WTC11 (cell line): ENCODE data around the gene VTI1B. TPM values are rescaled to one million over a fixed set of nuclear protein-coding genes. Genes with fewer than 3 reads are reported as not detected.

ENCODE experiments used
- ATF6 ChIP-seq: sonication (generic); formaldehyde crosslinking; IDR thresholded peaks from 2 replicates; pipeline ENCODE4 v1.8.1; 2023; ENCODE audit warnings: mild to moderate bottlenecking, missing genetic modification reagents
- CREB1 ChIP-seq: sonication (generic); formaldehyde crosslinking; IDR thresholded peaks from 2 replicates; pipeline ENCODE4 v1.8.0; 2023; ENCODE audit warnings: mild to moderate bottlenecking, missing genetic modification reagents
- CREM ChIP-seq: sonication (generic); formaldehyde crosslinking; IDR thresholded peaks from 2 replicates; pipeline ENCODE4 v1.8.1; 2022; ENCODE audit warnings: mild to moderate bottlenecking, missing genetic modification reagents, moderate library complexity
- E2F5 ChIP-seq: sonication (generic); formaldehyde crosslinking; IDR thresholded peaks from 2 replicates; pipeline ENCODE4 v1.8.1; 2022; ENCODE audit warnings: mild to moderate bottlenecking, moderate library complexity, missing genetic modification reagents
- GABPB1 ChIP-seq: sonication (generic); formaldehyde crosslinking; IDR thresholded peaks from 2 replicates; pipeline ENCODE4 v1.8.1; 2023; ENCODE audit warnings: mild to moderate bottlenecking, missing genetic modification reagents
- GRHL2 ChIP-seq: fragments of 250-450 bp; sonication (Bioruptor Pico); IDR thresholded peaks from 2 replicates; pipeline ENCODE4 v1.8.0; 2022; ENCODE audit warnings: mild to moderate bottlenecking, moderate library complexity; ENCODE audit not compliant: insufficient replicate concordance, severe bottlenecking
- IRF2 ChIP-seq: sonication (generic); formaldehyde crosslinking; IDR thresholded peaks from 2 replicates; pipeline ENCODE4 v1.8.0; 2022; ENCODE audit warnings: low read depth, missing genetic modification reagents, borderline replicate concordance
- KAT7 ChIP-seq: sonication (generic); formaldehyde crosslinking; IDR thresholded peaks from 2 replicates; pipeline ENCODE4 v1.8.1; 2023; ENCODE audit warnings: missing genetic modification reagents, mild to moderate bottlenecking, borderline replicate concordance
- NFATC4 ChIP-seq: fragments of 250-450 bp; sonication (Bioruptor Pico); IDR thresholded peaks from 2 replicates; pipeline ENCODE4 v1.9.0; 2021; ENCODE audit warnings: mild to moderate bottlenecking
- NFE2L1 ChIP-seq: sonication (generic); formaldehyde crosslinking; IDR thresholded peaks from 2 replicates; pipeline ENCODE4 v1.8.1; 2023; ENCODE audit warnings: missing genetic modification reagents
- RORB ChIP-seq: fragments of 250-450 bp; sonication (Bioruptor Pico); IDR thresholded peaks from 2 replicates; pipeline ENCODE4 v1.9.0; 2021; ENCODE audit warnings: mild to moderate bottlenecking
- USF1 ChIP-seq: sonication (generic); formaldehyde crosslinking; IDR thresholded peaks from 2 replicates; pipeline ENCODE4 v1.8.0; 2022; ENCODE audit warnings: mild to moderate bottlenecking, missing genetic modification reagents
- ZBTB21 ChIP-seq: sonication (generic); formaldehyde crosslinking; IDR thresholded peaks from 2 replicates; pipeline ENCODE4 v1.8.1; 2023; ENCODE audit warnings: mild to moderate bottlenecking, missing genetic modification reagents, borderline replicate concordance
- ZNF138 ChIP-seq: sonication (generic); formaldehyde crosslinking; conservative IDR thresholded peaks from 2 replicates; pipeline ENCODE4 v1.8.1; 2022; ENCODE audit warnings: mild to moderate bottlenecking, moderate library complexity, missing genetic modification reagents
- ZNF232 ChIP-seq: sonication (generic); formaldehyde crosslinking; IDR thresholded peaks from 2 replicates; pipeline ENCODE4 v1.8.0; 2022; ENCODE audit warnings: mild to moderate bottlenecking, missing genetic modification reagents
- ZNF317 ChIP-seq: sonication (generic); formaldehyde crosslinking; IDR thresholded peaks from 2 replicates; pipeline ENCODE4 v1.8.1; 2023; ENCODE audit warnings: low read depth, mild to moderate bottlenecking, moderate library complexity, missing genetic modification reagents, borderline replicate concordance
- ZNF416 ChIP-seq: fragments of 250-450 bp; sonication (Bioruptor Pico); IDR thresholded peaks from 2 replicates; pipeline ENCODE4 v1.9.0; 2021; ENCODE audit warnings: mild to moderate bottlenecking, inconsistent platforms
- ZNF532 ChIP-seq: fragments of 250-450 bp; sonication (Bioruptor Pico); IDR thresholded peaks from 2 replicates; pipeline ENCODE4 v1.9.0; 2021; ENCODE audit warnings: mild to moderate bottlenecking, borderline replicate concordance
- ZNF671 ChIP-seq: fragments of 250-450 bp; sonication (Bioruptor Pico); IDR thresholded peaks from 2 replicates; pipeline ENCODE4 v1.8.0; 2021; ENCODE audit warnings: mild to moderate bottlenecking
- total RNA-seq: library from RNA; stranded (reverse); gene quantifications from 3 replicates; pipeline ENCODE4 v1.2.3, GENCODE V29; 2021
- TF ChIP-seq, protein P1 (sequence below): sonication (generic); formaldehyde crosslinking; IDR thresholded peaks from 2 replicates; pipeline ENCODE4 v1.8.1; 2023; ENCODE audit warnings: mild to moderate bottlenecking, missing genetic modification reagents, borderline replicate concordance
- TF ChIP-seq, protein P2 (sequence below): fragments of 250-450 bp; sonication (Bioruptor Pico); IDR thresholded peaks from 2 replicates; pipeline ENCODE4 v1.9.0; 2021; ENCODE audit warnings: mild to moderate bottlenecking
- TF ChIP-seq, protein P3 (sequence below): sonication (generic); formaldehyde crosslinking; IDR thresholded peaks from 2 replicates; pipeline ENCODE4 v1.8.1; 2022; ENCODE audit warnings: missing genetic modification reagents, borderline replicate concordance
- TF ChIP-seq, protein P4 (sequence below): sonication (generic); formaldehyde crosslinking; IDR thresholded peaks from 2 replicates; pipeline ENCODE4 v1.8.1; 2023; ENCODE audit warnings: mild to moderate bottlenecking, missing genetic modification reagents, moderate library complexity

Gene VTI1B
- total RNA-seq, 1 experiment from 2014 or later, result 108 TPM

- TF ChIP-seq, protein P1, sequence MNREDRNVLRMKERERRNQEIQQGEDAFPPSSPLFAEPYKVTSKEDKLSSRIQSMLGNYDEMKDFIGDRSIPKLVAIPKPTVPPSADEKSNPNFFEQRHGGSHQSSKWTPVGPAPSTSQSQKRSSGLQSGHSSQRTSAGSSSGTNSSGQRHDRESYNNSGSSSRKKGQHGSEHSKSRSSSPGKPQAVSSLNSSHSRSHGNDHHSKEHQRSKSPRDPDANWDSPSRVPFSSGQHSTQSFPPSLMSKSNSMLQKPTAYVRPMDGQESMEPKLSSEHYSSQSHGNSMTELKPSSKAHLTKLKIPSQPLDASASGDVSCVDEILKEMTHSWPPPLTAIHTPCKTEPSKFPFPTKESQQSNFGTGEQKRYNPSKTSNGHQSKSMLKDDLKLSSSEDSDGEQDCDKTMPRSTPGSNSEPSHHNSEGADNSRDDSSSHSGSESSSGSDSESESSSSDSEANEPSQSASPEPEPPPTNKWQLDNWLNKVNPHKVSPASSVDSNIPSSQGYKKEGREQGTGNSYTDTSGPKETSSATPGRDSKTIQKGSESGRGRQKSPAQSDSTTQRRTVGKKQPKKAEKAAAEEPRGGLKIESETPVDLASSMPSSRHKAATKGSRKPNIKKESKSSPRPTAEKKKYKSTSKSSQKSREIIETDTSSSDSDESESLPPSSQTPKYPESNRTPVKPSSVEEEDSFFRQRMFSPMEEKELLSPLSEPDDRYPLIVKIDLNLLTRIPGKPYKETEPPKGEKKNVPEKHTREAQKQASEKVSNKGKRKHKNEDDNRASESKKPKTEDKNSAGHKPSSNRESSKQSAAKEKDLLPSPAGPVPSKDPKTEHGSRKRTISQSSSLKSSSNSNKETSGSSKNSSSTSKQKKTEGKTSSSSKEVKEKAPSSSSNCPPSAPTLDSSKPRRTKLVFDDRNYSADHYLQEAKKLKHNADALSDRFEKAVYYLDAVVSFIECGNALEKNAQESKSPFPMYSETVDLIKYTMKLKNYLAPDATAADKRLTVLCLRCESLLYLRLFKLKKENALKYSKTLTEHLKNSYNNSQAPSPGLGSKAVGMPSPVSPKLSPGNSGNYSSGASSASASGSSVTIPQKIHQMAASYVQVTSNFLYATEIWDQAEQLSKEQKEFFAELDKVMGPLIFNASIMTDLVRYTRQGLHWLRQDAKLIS (CRISPR knock-in tag), result no peak
- TF ChIP-seq RORB (CRISPR knock-in tag) (no peak), GABPB1 (CRISPR knock-in tag) (no peak; the same call in 1 of the 2 replicates), CREB1 (CRISPR knock-in tag) (no peak), CREM (CRISPR knock-in tag) (peak; percentile 57; the same call in 1 of the 2 replicates), NFATC4 (CRISPR knock-in tag) (no peak), ZNF416 (CRISPR knock-in tag) (no peak), IRF2 (CRISPR knock-in tag) (no peak), ZNF317 (CRISPR knock-in tag) (no peak), ZBTB21 (CRISPR knock-in tag) (peak; percentile 72; the same call in 1 of the 2 replicates), ATF6 (no peak), ZNF138 (CRISPR knock-in tag) (no peak), ZNF532 (CRISPR knock-in tag) (no peak), USF1 (no peak; the same call in 1 of the 2 replicates), NFE2L1 (CRISPR knock-in tag) (no peak), KAT7 (CRISPR knock-in tag) (no peak), ZNF671 (CRISPR knock-in tag) (no peak), ZNF232 (CRISPR knock-in tag) (peak; percentile 17; the same call in 1 of the 2 replicates), GRHL2 (no peak), E2F5 (0 out of 2 replicates have a peak, but pooled peaks have one; percentile 65)
- TF ChIP-seq, protein P2, sequence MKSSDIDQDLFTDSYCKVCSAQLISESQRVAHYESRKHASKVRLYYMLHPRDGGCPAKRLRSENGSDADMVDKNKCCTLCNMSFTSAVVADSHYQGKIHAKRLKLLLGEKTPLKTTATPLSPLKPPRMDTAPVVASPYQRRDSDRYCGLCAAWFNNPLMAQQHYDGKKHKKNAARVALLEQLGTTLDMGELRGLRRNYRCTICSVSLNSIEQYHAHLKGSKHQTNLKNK (CRISPR knock-in tag), result no peak
- TF ChIP-seq, protein P3, sequence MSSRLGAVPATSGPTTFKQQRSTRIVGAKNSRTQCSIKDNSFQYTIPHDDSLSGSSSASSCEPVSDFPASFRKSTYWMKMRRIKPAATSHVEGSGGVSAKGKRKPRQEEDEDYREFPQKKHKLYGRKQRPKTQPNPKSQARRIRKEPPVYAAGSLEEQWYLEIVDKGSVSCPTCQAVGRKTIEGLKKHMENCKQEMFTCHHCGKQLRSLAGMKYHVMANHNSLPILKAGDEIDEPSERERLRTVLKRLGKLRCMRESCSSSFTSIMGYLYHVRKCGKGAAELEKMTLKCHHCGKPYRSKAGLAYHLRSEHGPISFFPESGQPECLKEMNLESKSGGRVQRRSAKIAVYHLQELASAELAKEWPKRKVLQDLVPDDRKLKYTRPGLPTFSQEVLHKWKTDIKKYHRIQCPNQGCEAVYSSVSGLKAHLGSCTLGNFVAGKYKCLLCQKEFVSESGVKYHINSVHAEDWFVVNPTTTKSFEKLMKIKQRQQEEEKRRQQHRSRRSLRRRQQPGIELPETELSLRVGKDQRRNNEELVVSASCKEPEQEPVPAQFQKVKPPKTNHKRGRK (CRISPR knock-in tag), result no peak
- TF ChIP-seq, protein P4, sequence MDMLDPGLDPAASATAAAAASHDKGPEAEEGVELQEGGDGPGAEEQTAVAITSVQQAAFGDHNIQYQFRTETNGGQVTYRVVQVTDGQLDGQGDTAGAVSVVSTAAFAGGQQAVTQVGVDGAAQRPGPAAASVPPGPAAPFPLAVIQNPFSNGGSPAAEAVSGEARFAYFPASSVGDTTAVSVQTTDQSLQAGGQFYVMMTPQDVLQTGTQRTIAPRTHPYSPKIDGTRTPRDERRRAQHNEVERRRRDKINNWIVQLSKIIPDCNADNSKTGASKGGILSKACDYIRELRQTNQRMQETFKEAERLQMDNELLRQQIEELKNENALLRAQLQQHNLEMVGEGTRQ (CRISPR knock-in tag), result no peak
Measured at GRCh38 chr14:67599698-67600561, 74.5 kb downstream of the VTI1B start, which contains the start of gene PIGH (continued).
